T-helper 17 cell (primary cell): Measurements from ENCODE around the gene TLR7. TPM values are rescaled to one million over a fixed set of nuclear protein-coding genes. Genes with fewer than 3 reads are reported as not detected.

Experiments used
- ATAC-seq: fragments of 150-1000 bp; cut with Tn5 transposase; 2 replicates; pipeline ENCODE4 v1.10.0; 2021; ENCODE audit warnings: mild to moderate bottlenecking, moderate library complexity
- DNase-seq, 3 donors: peaks; one replicate each; pipeline versions ENCODE4 v3.0.0 to v3.0.0-alpha.2; 2020 to 2021
- H3K9me3 ChIP-seq: one replicate; pipeline ENCODE4 v1.7.0; 2013; ENCODE audit warnings: low read length, mild to moderate bottlenecking; ENCODE audit not compliant: control insufficient read depth, poor library complexity, severe bottlenecking
- H3K27ac Mint-ChIP-seq: one replicate; pipeline ENCODE4 v1.8.0; 2022; ENCODE audit warnings: mild to moderate bottlenecking, moderate library complexity, mixed read lengths
- H3K27me3 Mint-ChIP-seq: one replicate; pipeline ENCODE4 v1.8.0; 2022; ENCODE audit warnings: mixed read lengths
- H3K36me3 Mint-ChIP-seq: one replicate; pipeline ENCODE4 v1.8.0; 2022; ENCODE audit warnings: low read depth, mixed read lengths
- H3K4me1 Mint-ChIP-seq: one replicate; pipeline ENCODE4 v1.8.0; 2022; ENCODE audit warnings: mild to moderate bottlenecking, mixed read lengths
- H3K4me3 Mint-ChIP-seq: one replicate; pipeline ENCODE4 v1.8.0; 2022; ENCODE audit warnings: mild to moderate bottlenecking, moderate library complexity, mixed read lengths
- total RNA-seq, 4 donors: library from RNA in 2 of 4; stranded (reverse) in 2 of 4; gene quantifications; one replicate each; pipeline ENCODE4 v1.2.3 and lab custom pipeline; 2022 to 2026

Gene TLR7
- under 1 TPM in 1 of 2 donors, not detected in 1; 0.42 TPM for total RNA-seq
- total RNA-seq (lab: John Stamatoyannopoulos, UW) = 0 to 0.12 reads per million in 2 donors

- no peaks in the 10 kb centered on the region for H3K9me3 ChIP-seq
- Mint-ChIP-seq H3K4me3 (no peak within 1 kb of the TSS), H3K36me3 (no peaks in the 10 kb centered on the region), H3K4me1 (peaks cover 2% of the 10 kb centered on the region), H3K27ac (no peak within 1 kb of the TSS), H3K27me3 (peaks cover 7% of the 10 kb centered on the region)
- no peak for ATAC-seq
- no peak for DNase-seq
Observed at GRCh38 chrX:12866451-12867377, at the start of gene TLR7. TLR7 (plus strand) TSS chrX:12867072; CDS start chrX:12867579, 507 bp downstream.

- Mint-ChIP-seq H3K4me3 (no peak overlapping the region), H3K27me3 (no peaks in the 10 kb centered on the region), H3K4me1 (no peaks in the 10 kb centered on the region), H3K36me3 (no peaks in the 10 kb centered on the region), H3K27ac (no peak overlapping the region)
- no peak for DNase-seq
- ATAC-seq = no peak
- no peaks in the 10 kb centered on the region for H3K9me3 ChIP-seq
Observed at GRCh38 chrX:12817528-12817927, 49.3 kb upstream of the TLR7 start.

- no peaks in the 10 kb centered on the region for H3K27me3 Mint-ChIP-seq
- no peaks in the 10 kb centered on the region for H3K9me3 ChIP-seq
- H3K4me1 Mint-ChIP-seq = no peaks in the 10 kb centered on the region
- DNase-seq (no peak), ATAC-seq (no peak)
- no peaks in the 10 kb centered on the region for H3K36me3 Mint-ChIP-seq
- H3K27ac Mint-ChIP-seq = no peak overlapping the region
- H3K4me3 Mint-ChIP-seq = no peak overlapping the region
Observed at GRCh38 chrX:12819222-12819621, 47.6 kb upstream of the TLR7 start.

- no peak overlapping the region for H3K4me3 Mint-ChIP-seq
- ATAC-seq (no peak), DNase-seq (no peak)
- peaks cover 2% of the 10 kb centered on the region for H3K4me1 Mint-ChIP-seq
- H3K27me3 Mint-ChIP-seq = no peaks in the 10 kb centered on the region
- peaks cover 5% of the 10 kb centered on the region for H3K36me3 Mint-ChIP-seq
- H3K27ac Mint-ChIP-seq = no peak overlapping the region
- H3K9me3 ChIP-seq = no peaks in the 10 kb centered on the region
Observed at GRCh38 chrX:12820737-12821136, 46.1 kb upstream of the TLR7 start.

GRCh38 chrX:12824944-12825343 lies 41.9 kb upstream of the TLR7 start:
- ATAC-seq = no peak
- no peaks in the 10 kb centered on the region for H3K27me3 Mint-ChIP-seq
- H3K36me3 Mint-ChIP-seq = peaks cover 5% of the 10 kb centered on the region

GRCh38 chrX:12825801-12826200 lies 41.1 kb upstream of the TLR7 start:
- peaks cover 5% of the 10 kb centered on the region for H3K4me1 Mint-ChIP-seq
- no peaks in the 10 kb centered on the region for H3K9me3 ChIP-seq
- no peaks in the 10 kb centered on the region for H3K27me3 Mint-ChIP-seq
- no peak overlapping the region for H3K4me3 Mint-ChIP-seq
- H3K27ac Mint-ChIP-seq = no peak overlapping the region
- DNase-seq (no peak), ATAC-seq (no peak)
- peaks cover 5% of the 10 kb centered on the region for H3K36me3 Mint-ChIP-seq

More at GRCh38 chrX:12824944-12825343, 41.9 kb upstream of the TLR7 start:
- no peak overlapping the region for H3K4me3 Mint-ChIP-seq
- H3K27ac Mint-ChIP-seq = no peak overlapping the region
- no peaks in the 10 kb centered on the region for H3K9me3 ChIP-seq
- DNase-seq = no peak
- peaks cover 5% of the 10 kb centered on the region for H3K4me1 Mint-ChIP-seq

GRCh38 chrX:12843061-12843667 lies 23.7 kb upstream of the TLR7 start:
- DNase-seq (no peak), ATAC-seq (no peak)
- H3K4me3 Mint-ChIP-seq = peak overlapping the region; percentile 67
- H3K4me1 Mint-ChIP-seq = no peaks in the 10 kb centered on the region
- no peak overlapping the region for H3K27ac Mint-ChIP-seq
- no peaks in the 10 kb centered on the region for H3K36me3 Mint-ChIP-seq
- peaks cover 6% of the 10 kb centered on the region for H3K27me3 Mint-ChIP-seq
- no peaks in the 10 kb centered on the region for H3K9me3 ChIP-seq

- peak overlapping the region; percentile 63 for H3K27ac Mint-ChIP-seq
- DNase-seq (no peak), ATAC-seq (no peak)
- peaks cover 6% of the 10 kb centered on the region for H3K27me3 Mint-ChIP-seq
- no peaks in the 10 kb centered on the region for H3K36me3 Mint-ChIP-seq
- H3K9me3 ChIP-seq = no peaks in the 10 kb centered on the region
- no peaks in the 10 kb centered on the region for H3K4me1 Mint-ChIP-seq
- peak overlapping the region; percentile 67 for H3K4me3 Mint-ChIP-seq
Observed at GRCh38 chrX:12843668-12844279, 23.1 kb upstream of the TLR7 start.

GRCh38 chrX:12844319-12844718 lies 22.6 kb upstream of the TLR7 start:
- peak overlapping the region; percentile 63 for H3K27ac Mint-ChIP-seq
- no peak for ATAC-seq

GRCh38 chrX:12865359-12865758 lies 1.5 kb upstream of the TLR7 start:
- no peaks in the 10 kb centered on the region for H3K9me3 ChIP-seq
- no peak for ATAC-seq
- peaks cover 7% of the 10 kb centered on the region for H3K27me3 Mint-ChIP-seq
- DNase-seq = no peak
- H3K4me1 Mint-ChIP-seq = peaks cover 2% of the 10 kb centered on the region
- no peak overlapping the region for H3K27ac Mint-ChIP-seq
- no peaks in the 10 kb centered on the region for H3K36me3 Mint-ChIP-seq
- H3K4me3 Mint-ChIP-seq = no peak overlapping the region

More at GRCh38 chrX:12844319-12844718, 22.6 kb upstream of the TLR7 start:
- no peaks in the 10 kb centered on the region for H3K9me3 ChIP-seq
- Mint-ChIP-seq H3K27me3 (peaks cover 5% of the 10 kb centered on the region), H3K4me3 (peak overlapping the region; percentile 67), H3K4me1 (no peaks in the 10 kb centered on the region), H3K36me3 (no peaks in the 10 kb centered on the region)
- DNase-seq = no peak

GRCh38 chrX:12867685-12868084 lies 813 bp downstream of the TLR7 start:
- peaks cover 7% of the 10 kb centered on the region for H3K27me3 Mint-ChIP-seq
- no peak overlapping the region for H3K27ac Mint-ChIP-seq
- no peak for ATAC-seq
- H3K4me1 Mint-ChIP-seq = peaks cover 2% of the 10 kb centered on the region
- H3K4me3 Mint-ChIP-seq = no peak overlapping the region
- H3K36me3 Mint-ChIP-seq = no peaks in the 10 kb centered on the region
- DNase-seq = no peak
- H3K9me3 ChIP-seq = no peaks in the 10 kb centered on the region

- no peak for ATAC-seq
- no peak for DNase-seq
- no peaks in the 10 kb centered on the region for H3K36me3 Mint-ChIP-seq
- peaks cover 7% of the 10 kb centered on the region for H3K27me3 Mint-ChIP-seq
- no peaks in the 10 kb centered on the region for H3K9me3 ChIP-seq
- H3K27ac Mint-ChIP-seq = no peak overlapping the region
- H3K4me1 Mint-ChIP-seq = peaks cover 2% of the 10 kb centered on the region
- no peak overlapping the region for H3K4me3 Mint-ChIP-seq
Observed at GRCh38 chrX:12868747-12869146, 1.9 kb downstream of the TLR7 start.

GRCh38 chrX:12871257-12871656 lies 4.4 kb downstream of the TLR7 start:
- Mint-ChIP-seq H3K4me1 (peaks cover 2% of the 10 kb centered on the region), H3K4me3 (no peak overlapping the region), H3K27me3 (peaks cover 7% of the 10 kb centered on the region), H3K27ac (no peak overlapping the region), H3K36me3 (no peaks in the 10 kb centered on the region)
- no peak for DNase-seq
- H3K9me3 ChIP-seq = no peaks in the 10 kb centered on the region
- ATAC-seq = no peak
